ENCODE results near the gene CDKL1. TPM values are rescaled to one million over a fixed set of nuclear protein-coding genes. Genes with fewer than 3 reads are reported as not detected.
"Not testable (repeated sequence)": the region's sequence is repeated elsewhere in the genome, so short reads cannot be mapped to it uniquely, and the experiment has no call there.

Gene CDKL1
- total RNA-seq, 2 donors from 2014 or later = 2.4 to 4.6 TPM

- Histone ChIP-seq H3K9me3 (no peaks in the 10 kb centered on the region), H3K27ac (no peak overlapping the region), H3K4me3 (no peak overlapping the region), H3K4me1 (no peaks in the 10 kb centered on the region), H3K27me3 (no peaks in the 10 kb centered on the region), H3K36me3 (no peaks in the 10 kb centered on the region)
- no peak for DNase-seq (ENCODE audit: low spot score)
- TF ChIP-seq CTCF (IDR thresholded peaks at IDR 0.05) = no peak
Observed at GRCh38 chr14:50377550-50378085, 19.1 kb downstream of the CDKL1 start.

- H3K9me3 ChIP-seq = no peaks in the 10 kb centered on the region
- no peaks in the 10 kb centered on the region for H3K27me3 ChIP-seq
- no peak for DNase-seq (ENCODE audit: low spot score)
- no peak overlapping the region for H3K4me3 ChIP-seq
- no peak for TF ChIP-seq CTCF (IDR thresholded peaks at IDR 0.05)
- no peaks in the 10 kb centered on the region for H3K36me3 ChIP-seq
- H3K4me1 ChIP-seq = no peaks in the 10 kb centered on the region
- no peak overlapping the region for H3K27ac ChIP-seq
Observed at GRCh38 chr14:50375760-50376159, 20.9 kb downstream of the CDKL1 start.

GRCh38 chr14:50373959-50374358 is 22.7 kb downstream of the CDKL1 start:
- Histone ChIP-seq H3K4me1 (no peaks in the 10 kb centered on the region), H3K27ac (no peak overlapping the region), H3K4me3 (no peak overlapping the region), H3K36me3 (no peaks in the 10 kb centered on the region), H3K27me3 (no peaks in the 10 kb centered on the region), H3K9me3 (no peaks in the 10 kb centered on the region)
- no peak for DNase-seq (ENCODE audit: low spot score)
- TF ChIP-seq CTCF (IDR thresholded peaks at IDR 0.05) = no peak

GRCh38 chr14:50371546-50371945 is 25.1 kb downstream of the CDKL1 start:
- H3K9me3 ChIP-seq = no peaks in the 10 kb centered on the region
- H3K27me3 ChIP-seq = no peaks in the 10 kb centered on the region
- no peak for TF ChIP-seq CTCF (IDR thresholded peaks at IDR 0.05)
- H3K4me3 ChIP-seq = no peak overlapping the region
- H3K36me3 ChIP-seq = no peaks in the 10 kb centered on the region
- no peak for DNase-seq (ENCODE audit: low spot score)
- H3K27ac ChIP-seq = no peak overlapping the region
- no peaks in the 10 kb centered on the region for H3K4me1 ChIP-seq

GRCh38 chr14:50366589-50366988 is 30.1 kb downstream of the CDKL1 start:
- no peaks in the 10 kb centered on the region for H3K36me3 ChIP-seq
- DNase-seq (ENCODE audit: low spot score) = no peak
- H3K27me3 ChIP-seq = no peaks in the 10 kb centered on the region
- no peaks in the 10 kb centered on the region for H3K9me3 ChIP-seq
- no peak overlapping the region for H3K4me3 ChIP-seq
- H3K27ac ChIP-seq = no peak overlapping the region
- no peak for TF ChIP-seq CTCF (IDR thresholded peaks at IDR 0.05)
- H3K4me1 ChIP-seq = no peaks in the 10 kb centered on the region

- H3K4me3 ChIP-seq = no peak overlapping the region
- no peaks in the 10 kb centered on the region for H3K4me1 ChIP-seq
- no peaks in the 10 kb centered on the region for H3K36me3 ChIP-seq
- no peaks in the 10 kb centered on the region for H3K27me3 ChIP-seq
- H3K9me3 ChIP-seq = no peaks in the 10 kb centered on the region
- no peak overlapping the region for H3K27ac ChIP-seq
- no peak for DNase-seq (ENCODE audit: low spot score)
- no peak for TF ChIP-seq CTCF (IDR thresholded peaks at IDR 0.05)
Observed at GRCh38 chr14:50366115-50366514, 30.6 kb downstream of the CDKL1 start.

- H3K27ac ChIP-seq; H3K9me3 ChIP-seq; H3K4me3 ChIP-seq; H3K27me3 ChIP-seq; H3K4me1 ChIP-seq; H3K36me3 ChIP-seq; DNase-seq (ENCODE audit: low spot score): not testable (repeated sequence)
Observed at GRCh38 chr14:50365572-50365971, 31.1 kb downstream of the CDKL1 start.
